Measurements from ENCODE around the gene STX11. TPM values are rescaled to one million over a fixed set of nuclear protein-coding genes. Genes with fewer than 3 reads are reported as not detected.
"Not testable (repeated sequence)": the region's sequence is repeated elsewhere in the genome, so short reads cannot be mapped to it uniquely, and the experiment has no call there.

The STX11 gene
- total RNA-seq, 3 donors from 2014 or later, result 0.84 to 2.7 (median 2.5) TPM

GRCh38 chr6:144176043-144176442 lies 25.7 kb downstream of the STX11 start:
- ATAC-seq (no peak), DNase-seq (no peak)
- Histone ChIP-seq H3K4me3 (no peak overlapping the region), H3K4me1 (ENCODE audit: low read depth) (peaks cover 3% of the 10 kb centered on the region), H3K36me3 (ENCODE audit: low read depth) (no peaks in the 10 kb centered on the region), H3K9me3 (no peaks in the 10 kb centered on the region)
- intact Hi-C loops (cut with DNase I, micrococcal nuclease), result no loop called here
- TF ChIP-seq, protein P1, sequence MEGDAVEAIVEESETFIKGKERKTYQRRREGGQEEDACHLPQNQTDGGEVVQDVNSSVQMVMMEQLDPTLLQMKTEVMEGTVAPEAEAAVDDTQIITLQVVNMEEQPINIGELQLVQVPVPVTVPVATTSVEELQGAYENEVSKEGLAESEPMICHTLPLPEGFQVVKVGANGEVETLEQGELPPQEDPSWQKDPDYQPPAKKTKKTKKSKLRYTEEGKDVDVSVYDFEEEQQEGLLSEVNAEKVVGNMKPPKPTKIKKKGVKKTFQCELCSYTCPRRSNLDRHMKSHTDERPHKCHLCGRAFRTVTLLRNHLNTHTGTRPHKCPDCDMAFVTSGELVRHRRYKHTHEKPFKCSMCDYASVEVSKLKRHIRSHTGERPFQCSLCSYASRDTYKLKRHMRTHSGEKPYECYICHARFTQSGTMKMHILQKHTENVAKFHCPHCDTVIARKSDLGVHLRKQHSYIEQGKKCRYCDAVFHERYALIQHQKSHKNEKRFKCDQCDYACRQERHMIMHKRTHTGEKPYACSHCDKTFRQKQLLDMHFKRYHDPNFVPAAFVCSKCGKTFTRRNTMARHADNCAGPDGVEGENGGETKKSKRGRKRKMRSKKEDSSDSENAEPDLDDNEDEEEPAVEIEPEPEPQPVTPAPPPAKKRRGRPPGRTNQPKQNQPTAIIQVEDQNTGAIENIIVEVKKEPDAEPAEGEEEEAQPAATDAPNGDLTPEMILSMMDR (IDR thresholded peaks at IDR 0.05), result no peak

- Histone ChIP-seq H3K4me3 (no peak overlapping the region), H3K9me3 (no peaks in the 10 kb centered on the region), H3K36me3 (ENCODE audit: low read depth) (no peaks in the 10 kb centered on the region), H3K4me1 (ENCODE audit: low read depth) (peaks cover 3% of the 10 kb centered on the region)
- intact Hi-C loops (cut with DNase I, micrococcal nuclease), result no loop called here
- TF ChIP-seq, protein P1 (IDR thresholded peaks at IDR 0.05), result no peak
- ATAC-seq, result no peak
- no peak for DNase-seq
Observed at GRCh38 chr6:144177726-144178125, 27.4 kb downstream of the STX11 start.

GRCh38 chr6:144178323-144178722 lies 28.0 kb downstream of the STX11 start:
- TF ChIP-seq, protein P1 (IDR thresholded peaks at IDR 0.05), result no peak
- DNase-seq (no peak), ATAC-seq (no peak)
- Histone ChIP-seq H3K9me3 (no peaks in the 10 kb centered on the region), H3K36me3 (ENCODE audit: low read depth) (no peaks in the 10 kb centered on the region), H3K4me1 (ENCODE audit: low read depth) (peaks cover 3% of the 10 kb centered on the region), H3K4me3 (no peak overlapping the region)
- intact Hi-C loops (cut with DNase I, micrococcal nuclease), result no loop called here

- Histone ChIP-seq H3K4me1 (ENCODE audit: low read depth) (peaks cover 3% of the 10 kb centered on the region), H3K4me3 (no peak overlapping the region), H3K36me3 (ENCODE audit: low read depth) (no peaks in the 10 kb centered on the region), H3K9me3 (no peaks in the 10 kb centered on the region)
- ATAC-seq (no peak), DNase-seq (no peak)
- TF ChIP-seq, protein P1 (IDR thresholded peaks at IDR 0.05), result no peak
- intact Hi-C loops (cut with DNase I, micrococcal nuclease), result no loop called here
Observed at GRCh38 chr6:144179237-144179636, 28.9 kb downstream of the STX11 start.

DNA sequence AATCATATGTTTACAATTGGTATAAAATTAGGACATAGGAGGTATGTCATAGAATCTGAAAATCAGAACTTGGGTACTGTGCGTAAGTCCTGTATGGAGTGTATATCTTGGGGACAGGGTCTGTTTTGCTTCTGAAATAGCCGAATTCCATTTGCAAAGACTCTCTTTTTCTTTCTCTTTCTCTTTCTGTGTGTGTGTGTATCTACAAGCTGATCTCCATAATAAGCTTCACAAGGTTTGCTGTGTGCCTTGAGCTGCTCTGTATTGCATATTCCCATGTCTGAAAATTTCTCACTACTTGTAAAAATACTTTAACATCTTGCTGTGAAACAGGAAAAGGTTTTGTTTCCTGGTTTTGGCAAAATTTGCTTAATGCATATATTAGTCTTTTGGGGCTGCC lies 29.5 kb downstream of the STX11 start:
- no peak for ATAC-seq
- TF ChIP-seq, protein P1 (IDR thresholded peaks at IDR 0.05), result no peak
- H3K36me3 ChIP-seq (ENCODE audit: low read depth), result no peaks in the 10 kb centered on the region
- no peaks in the 10 kb centered on the region for H3K9me3 ChIP-seq
- DNase-seq, result no peak
- intact Hi-C loops (cut with DNase I, micrococcal nuclease), result no loop called here
- H3K4me3 ChIP-seq, result no peak overlapping the region
- H3K4me1 ChIP-seq (ENCODE audit: low read depth), result peaks cover 3% of the 10 kb centered on the region

DNA sequence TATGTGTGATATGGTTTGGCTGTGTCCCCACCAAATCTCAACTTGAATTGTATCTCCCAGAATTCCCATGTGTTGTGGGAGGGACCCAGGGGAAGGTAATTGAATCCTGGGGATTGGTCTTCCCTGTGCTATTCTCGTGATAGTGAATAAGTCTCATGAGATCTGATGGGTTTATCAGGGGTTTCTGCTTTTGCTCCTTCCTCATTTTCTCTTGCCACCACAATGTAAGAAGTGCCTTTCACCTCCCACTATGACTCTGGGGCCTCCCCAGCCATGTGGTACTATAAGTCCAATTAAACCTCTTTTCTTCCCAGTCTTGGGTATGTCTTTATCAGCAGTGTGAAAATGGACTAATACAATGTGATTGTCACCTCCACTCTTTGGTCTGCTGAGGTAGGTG lies 30.0 kb downstream of the STX11 start:
- ATAC-seq; H3K9me3 ChIP-seq; H3K4me3 ChIP-seq; H3K36me3 ChIP-seq (ENCODE audit: low read depth); H3K4me1 ChIP-seq (ENCODE audit: low read depth); intact Hi-C loops (cut with DNase I, micrococcal nuclease); DNase-seq: not testable (repeated sequence)

Data from mucosa of descending colon (tissue), 3 donors.